Erythroblast (primary cell): ENCODE data around the gene DLG2.

ENCODE experiments used
- GATA1 ChIP-seq: IDR thresholded peaks from 2 replicates; pipeline ENCODE4 v1.6.1; 2011; ENCODE audit warnings: low read depth, mild to moderate bottlenecking, control low read depth, low read length, moderate library complexity
- POLR2A ChIP-seq: IDR thresholded peaks from 2 replicates; pipeline ENCODE4 v1.6.1; 2011; ENCODE audit warnings: mild to moderate bottlenecking, low read length

- TF ChIP-seq POLR2A (no peak), GATA1 (no peak)
Measured at GRCh38 chr11:83612891-83613766, 2014.0 kb downstream of the DLG2 start.
